ENCODE measurements around the gene KDM5A.

GRCh38 chr12:288687-289086 lies 100.4 kb downstream of the KDM5A start:
- TF ChIP-seq POLR2AphosphoS5 (IDR thresholded peaks at IDR 0.05; ENCODE audit: insufficient read depth, low read depth, low read length) (no peak), EZH2 (IDR thresholded peaks at IDR 0.05; ENCODE audit: borderline replicate concordance, low read depth, low read length, severe bottlenecking) (no peak), POLR2A (IDR thresholded peaks at IDR 0.05; ENCODE audit: low read depth, low read length) (no peak), GATA2 (IDR thresholded peaks at IDR 0.05; ENCODE audit: insufficient read depth, insufficient read length, low read depth, low read length) (no peak)

Data from endothelial cell of umbilical vein (primary cell).